C4-2B (cell line): ENCODE data around the gene VIP.

Source experiments
- ZFX ChIP-seq: fragments of 450-650 bp; IDR thresholded peaks from 2 replicates; pipeline ENCODE4 v1.6.1; 2017
- TF ChIP-seq, protein P1 (sequence below): fragments of 450-650 bp; conservative IDR thresholded peaks from 2 replicates; pipeline ENCODE4 v1.5.1; 2017; ENCODE audit warnings: mild to moderate bottlenecking

DNA sequence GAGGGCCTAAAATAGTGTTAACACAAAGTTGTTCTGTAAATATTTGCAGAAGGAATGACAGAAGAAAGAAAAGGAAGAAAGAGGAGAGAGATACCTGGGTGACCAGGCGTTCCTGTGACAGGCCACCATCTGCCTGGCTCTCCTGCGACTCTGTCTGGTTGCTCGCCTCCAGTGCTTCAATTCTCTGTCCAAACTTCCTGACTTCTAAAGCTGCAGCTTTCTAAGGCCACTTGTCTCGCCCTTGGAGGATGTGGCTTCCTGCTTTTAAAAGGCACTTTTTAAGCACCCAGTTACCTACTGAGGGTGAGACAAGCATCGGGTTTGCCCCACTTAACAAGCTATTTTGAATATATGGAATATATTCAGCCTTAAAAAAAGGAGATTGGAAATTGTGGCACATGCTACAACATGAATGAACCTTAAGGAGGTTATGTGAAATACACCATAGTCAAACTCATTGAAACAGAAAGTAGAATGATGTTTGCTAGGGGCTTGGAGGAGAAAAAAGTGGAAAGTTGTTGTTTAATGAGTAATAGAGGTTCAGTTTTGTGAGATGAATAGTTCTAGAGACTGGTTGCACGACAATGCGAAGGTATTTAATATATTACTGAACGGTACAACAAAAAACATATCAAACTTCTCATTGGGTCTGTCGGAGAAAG lies 32.8 kb downstream of the VIP start:
- TF ChIP-seq, protein P1, sequence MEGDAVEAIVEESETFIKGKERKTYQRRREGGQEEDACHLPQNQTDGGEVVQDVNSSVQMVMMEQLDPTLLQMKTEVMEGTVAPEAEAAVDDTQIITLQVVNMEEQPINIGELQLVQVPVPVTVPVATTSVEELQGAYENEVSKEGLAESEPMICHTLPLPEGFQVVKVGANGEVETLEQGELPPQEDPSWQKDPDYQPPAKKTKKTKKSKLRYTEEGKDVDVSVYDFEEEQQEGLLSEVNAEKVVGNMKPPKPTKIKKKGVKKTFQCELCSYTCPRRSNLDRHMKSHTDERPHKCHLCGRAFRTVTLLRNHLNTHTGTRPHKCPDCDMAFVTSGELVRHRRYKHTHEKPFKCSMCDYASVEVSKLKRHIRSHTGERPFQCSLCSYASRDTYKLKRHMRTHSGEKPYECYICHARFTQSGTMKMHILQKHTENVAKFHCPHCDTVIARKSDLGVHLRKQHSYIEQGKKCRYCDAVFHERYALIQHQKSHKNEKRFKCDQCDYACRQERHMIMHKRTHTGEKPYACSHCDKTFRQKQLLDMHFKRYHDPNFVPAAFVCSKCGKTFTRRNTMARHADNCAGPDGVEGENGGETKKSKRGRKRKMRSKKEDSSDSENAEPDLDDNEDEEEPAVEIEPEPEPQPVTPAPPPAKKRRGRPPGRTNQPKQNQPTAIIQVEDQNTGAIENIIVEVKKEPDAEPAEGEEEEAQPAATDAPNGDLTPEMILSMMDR, result no peak
- no peak for TF ChIP-seq ZFX
